OCI-LY1 (cell line): ENCODE results near the gene PDAP1.

Source experiments
- H2AFZ ChIP-seq: fragments of 200-600 bp; sonication (generic), shearing (Covaris generic); 2 replicates; pipeline ENCODE4 v1.6.0; 2014; ENCODE audit warnings: antibody characterized with exemption, mild to moderate bottlenecking, low read length
- H3F3A ChIP-seq: fragments of 200-600 bp; sonication (generic), shearing (Covaris generic); 2 replicates; pipeline ENCODE4 v1.6.0; 2014; ENCODE audit warnings: mild to moderate bottlenecking, antibody characterized with exemption, low read length, moderate library complexity; ENCODE audit not compliant: insufficient read depth
- H3K27ac ChIP-seq: fragments of 200-600 bp; sonication (generic); 2 replicates; pipeline ENCODE4 v1.5.1; 2014; ENCODE audit warnings: low read length, mixed run types, mild to moderate bottlenecking, low read depth; ENCODE audit not compliant: poor library complexity, severe bottlenecking
- H3K27me3 ChIP-seq: fragments of 200-600 bp; sonication (generic); 2 replicates; pipeline ENCODE4 v1.6.0; 2014; ENCODE audit warnings: antibody characterized with exemption, mild to moderate bottlenecking, low read length, moderate library complexity; ENCODE audit not compliant: insufficient read depth
- H3K36me3 ChIP-seq: fragments of 200-600 bp; sonication (generic); 2 replicates; pipeline ENCODE4 v1.6.1; 2014; ENCODE audit warnings: mild to moderate bottlenecking, antibody characterized with exemption, low read length, moderate library complexity, mixed read lengths; ENCODE audit not compliant: insufficient read depth
- H3K4me1 ChIP-seq: fragments of 200-600 bp; sonication (generic); 2 replicates; pipeline ENCODE4 v1.5.1; 2014; ENCODE audit warnings: mild to moderate bottlenecking, low read length, moderate library complexity; ENCODE audit not compliant: insufficient read depth, severe bottlenecking
- H3K4me2 ChIP-seq: fragments of 200-600 bp; sonication (generic), shearing (Covaris generic); 2 replicates; pipeline ENCODE4 v1.6.1; 2014; ENCODE audit warnings: low read length
- H3K4me3 ChIP-seq: fragments of 200-600 bp; sonication (generic); 2 replicates; pipeline ENCODE4 v1.5.1; 2014; ENCODE audit warnings: low read length, low read depth, mild to moderate bottlenecking, mixed read lengths; ENCODE audit not compliant: poor library complexity, severe bottlenecking
- H3K79me2 ChIP-seq: fragments of 200-600 bp; shearing (Covaris generic); 2 replicates; pipeline ENCODE4 v1.6.1; 2016; ENCODE audit warnings: mixed run types, low read length, mixed read lengths; ENCODE audit not compliant: insufficient read depth
- H3K9ac ChIP-seq: fragments of 200-600 bp; sonication (generic), shearing (Covaris generic); 2 replicates; pipeline ENCODE4 v1.6.1; 2014; ENCODE audit warnings: mild to moderate bottlenecking, low read length, mixed read lengths
- H3K9me2 ChIP-seq: fragments of 200-600 bp; sonication (generic), shearing (Covaris generic); 2 replicates; pipeline ENCODE4 v1.6.1; 2014; ENCODE audit warnings: low read depth, mild to moderate bottlenecking, low read length, mixed read lengths
- H3K9me3 ChIP-seq: fragments of 200-600 bp; shearing (Covaris generic); 2 replicates; pipeline ENCODE4 v1.6.1; 2014; ENCODE audit warnings: low read length, mixed read lengths
- H4K20me1 ChIP-seq: fragments of 200-600 bp; sonication (generic), shearing (Covaris generic); 2 replicates; pipeline ENCODE4 v1.6.0; 2016; ENCODE audit warnings: mild to moderate bottlenecking, low read length; ENCODE audit not compliant: insufficient read depth
- CTCF ChIP-seq: fragments of 200-600 bp; sonication (generic), shearing (Covaris generic); IDR thresholded peaks from 2 replicates; pipeline ENCODE4 v1.5.1; 2017; ENCODE audit warnings: mild to moderate bottlenecking, antibody characterized with exemption, low read length, moderate library complexity, mixed read lengths
- EZH2 ChIP-seq: fragments of 200-600 bp; sonication (generic), shearing (Covaris generic); IDR thresholded peaks from 2 replicates; pipeline ENCODE4 v1.8.0; 2017; ENCODE audit warnings: borderline replicate concordance, mixed run types, mild to moderate bottlenecking, antibody characterized with exemption, low read length, moderate library complexity, mixed read lengths

The PDAP1 gene

GRCh38 chr7:99452541-99452940, 44.1 kb upstream of the PDAP1 start:
- Histone ChIP-seq H3F3A (no peaks in the 10 kb centered on the region), H3K79me2 (no peaks in the 10 kb centered on the region), H4K20me1 (no peaks in the 10 kb centered on the region), H3K9me3 (no peaks in the 10 kb centered on the region), H3K9me2 (no peaks in the 10 kb centered on the region), H3K4me3 (no peak overlapping the region), H2AFZ (no peak overlapping the region), H3K27ac (no peak overlapping the region), H3K27me3 (no peaks in the 10 kb centered on the region), H3K4me1 (no peaks in the 10 kb centered on the region), H3K9ac (no peak overlapping the region), H3K4me2 (no peak overlapping the region), H3K36me3 (peaks cover 98% of the 10 kb centered on the region)
- no peak for TF ChIP-seq EZH2
- no peak for TF ChIP-seq CTCF

GRCh38 chr7:99451936-99452335, 43.5 kb upstream of the PDAP1 start:
- no peak overlapping the region for H3K4me3 ChIP-seq
- no peaks in the 10 kb centered on the region for H3F3A ChIP-seq
- H3K9me3 ChIP-seq: no peaks in the 10 kb centered on the region
- no peaks in the 10 kb centered on the region for H3K79me2 ChIP-seq
- H3K27me3 ChIP-seq: no peaks in the 10 kb centered on the region
- H2AFZ ChIP-seq: no peak overlapping the region
- no peak overlapping the region for H3K27ac ChIP-seq
- TF ChIP-seq EZH2 (no peak), CTCF (no peak)
- no peak overlapping the region for H3K4me2 ChIP-seq
- peaks cover 98% of the 10 kb centered on the region for H3K36me3 ChIP-seq
- H3K9me2 ChIP-seq: no peaks in the 10 kb centered on the region
- H4K20me1 ChIP-seq: no peaks in the 10 kb centered on the region
- no peaks in the 10 kb centered on the region for H3K4me1 ChIP-seq
- no peak overlapping the region for H3K9ac ChIP-seq

GRCh38 chr7:99449326-99449725, 40.9 kb upstream of the PDAP1 start:
- no peak overlapping the region for H3K27ac ChIP-seq

More at GRCh38 chr7:99449326-99449725, 40.9 kb upstream of the PDAP1 start:
- Histone ChIP-seq H3K9me2 (no peaks in the 10 kb centered on the region), H3K36me3 (peaks cover 95% of the 10 kb centered on the region), H3K4me2 (no peak overlapping the region), H3K27me3 (no peaks in the 10 kb centered on the region), H3F3A (no peaks in the 10 kb centered on the region), H3K9me3 (no peaks in the 10 kb centered on the region), H3K4me3 (no peak overlapping the region), H4K20me1 (no peaks in the 10 kb centered on the region), H2AFZ (no peak overlapping the region), H3K79me2 (no peaks in the 10 kb centered on the region), H3K9ac (no peak overlapping the region), H3K4me1 (no peaks in the 10 kb centered on the region)
- TF ChIP-seq CTCF (no peak), EZH2 (no peak)
